Right hindlimb (tissue), 1 donor: ENCODE data around the gene TRPM3.
"Not testable (repeated sequence)": the region's sequence is repeated elsewhere in the genome, so short reads cannot be mapped to it uniquely, and the experiment has no call there.

Experiments used
- DNase-seq: peaks from one replicate; pipeline ENCODE4 v3.0.0-alpha.2; 2018

TRPM3 gene

GRCh38 chr9:70639853-70640814, 481.3 kb downstream of the TRPM3 start:
- no peak for DNase-seq

GRCh38 chr9:70635790-70636189, 485.6 kb downstream of the TRPM3 start:
- no peak for DNase-seq

GRCh38 chr9:70634696-70635095, 486.7 kb downstream of the TRPM3 start:
- DNase-seq: no peak

- no peak for DNase-seq
These were observed 490.4 kb downstream of the TRPM3 start for GRCh38 chr9:70630971-70631370.

- not testable (repeated sequence) for DNase-seq
These were observed 492.2 kb downstream of the TRPM3 start for GRCh38 chr9:70629080-70629685.

- DNase-seq: no peak
These were observed 496.3 kb downstream of the TRPM3 start for GRCh38 chr9:70625078-70625477.

GRCh38 chr9:70618784-70619183, 502.6 kb downstream of the TRPM3 start:
- peak; percentile 33 for DNase-seq

- DNase-seq: no peak
These were observed 504.2 kb downstream of the TRPM3 start for GRCh38 chr9:70617033-70617828.

GRCh38 chr9:70616228-70616990, 505.0 kb downstream of the TRPM3 start:
- no peak for DNase-seq

GRCh38 chr9:70615464-70616138, 505.8 kb downstream of the TRPM3 start:
- DNase-seq: no peak

GRCh38 chr9:70614786-70615463, 506.5 kb downstream of the TRPM3 start:
- peak; percentile 34 for DNase-seq

- DNase-seq: no peak
These were observed 508.2 kb downstream of the TRPM3 start for GRCh38 chr9:70613024-70613768.

GRCh38 chr9:70610287-70610644, 511.2 kb downstream of the TRPM3 start:
- no peak for DNase-seq

GRCh38 chr9:70609542-70610286, 511.7 kb downstream of the TRPM3 start:
- peak; percentile 45 for DNase-seq

- DNase-seq: no peak
These were observed 512.4 kb downstream of the TRPM3 start for GRCh38 chr9:70609011-70609410.

GRCh38 chr9:70607926-70608325, 513.5 kb downstream of the TRPM3 start:
- no peak for DNase-seq

- no peak for DNase-seq
These were observed 514.1 kb downstream of the TRPM3 start for GRCh38 chr9:70607329-70607728.

- no peak for DNase-seq
These were observed 518.4 kb downstream of the TRPM3 start for GRCh38 chr9:70603020-70603411.

GRCh38 chr9:70602321-70603019, 519.0 kb downstream of the TRPM3 start:
- peak; percentile 82 for DNase-seq
